ENCODE results near the gene SPOCK1. TPM values are rescaled to one million over a fixed set of nuclear protein-coding genes. Genes with fewer than 3 reads are reported as not detected.

The SPOCK1 gene
- total RNA-seq, 1 experiment from 2014 or later = 4.0 TPM

- intact Hi-C loops (cut with micrococcal nuclease; ENCODE audit: unreplicated experiment) = no loop called here
- BruUV-seq (replicated peaks) = no TSS peak
- no peak for TF ChIP-seq CTCF (conservative IDR thresholded peaks at IDR 0.05; ENCODE audit: low read depth, low read length)
- TF ChIP-seq EZH2 (IDR thresholded peaks at IDR 0.05; ENCODE audit: borderline replicate concordance, low read depth, low read length, poor library complexity, severe bottlenecking) = no peak
- Histone ChIP-seq H3K4me1 (ENCODE audit: insufficient read depth, low read length, poor library complexity, severe bottlenecking) (no peaks in the 10 kb centered on the region), H3K27me3 (replicated peaks; ENCODE audit: insufficient read depth, low read depth, low read length, poor library complexity) (no peaks in the 10 kb centered on the region), H3K9me3 (ENCODE audit: low read depth, low read length, poor library complexity, severe bottlenecking) (no peaks in the 10 kb centered on the region), H3K4me3 (ENCODE audit: low read depth, low read length, poor library complexity, severe bottlenecking) (no peak overlapping the region), H3K27ac (ENCODE audit: low read depth, low read length, poor library complexity, severe bottlenecking) (no peak overlapping the region), H3K36me3 (ENCODE audit: insufficient read depth, low read length, poor library complexity, severe bottlenecking) (no peaks in the 10 kb centered on the region)
- ChIA-PET POLR2A (ENCODE audit: low non-redundant PET) (no interaction called here), CTCF (no interaction called here)
- no peak for DNase-seq (ENCODE audit: low spot score)
These were observed 281.4 kb downstream of the SPOCK1 start for GRCh38 chr5:137217599-137218200.

GRCh38 chr5:137216976-137217598, 282.0 kb downstream of the SPOCK1 start:
- ChIA-PET CTCF (no interaction called here), POLR2A (ENCODE audit: low non-redundant PET) (no interaction called here)
- DNase-seq (ENCODE audit: low spot score) = no peak
- no TSS peak for BruUV-seq (replicated peaks)
- Histone ChIP-seq H3K27me3 (replicated peaks; ENCODE audit: insufficient read depth, low read depth, low read length, poor library complexity) (no peaks in the 10 kb centered on the region), H3K4me3 (ENCODE audit: low read depth, low read length, poor library complexity, severe bottlenecking) (no peak overlapping the region), H3K27ac (ENCODE audit: low read depth, low read length, poor library complexity, severe bottlenecking) (no peak overlapping the region), H3K36me3 (ENCODE audit: insufficient read depth, low read length, poor library complexity, severe bottlenecking) (no peaks in the 10 kb centered on the region), H3K9me3 (ENCODE audit: low read depth, low read length, poor library complexity, severe bottlenecking) (no peaks in the 10 kb centered on the region), H3K4me1 (ENCODE audit: insufficient read depth, low read length, poor library complexity, severe bottlenecking) (no peaks in the 10 kb centered on the region)
- intact Hi-C loops (cut with micrococcal nuclease; ENCODE audit: unreplicated experiment) = no loop called here
- TF ChIP-seq EZH2 (IDR thresholded peaks at IDR 0.05; ENCODE audit: borderline replicate concordance, low read depth, low read length, poor library complexity, severe bottlenecking) = no peak
- no peak for TF ChIP-seq CTCF (conservative IDR thresholded peaks at IDR 0.05; ENCODE audit: low read depth, low read length)

GRCh38 chr5:137215780-137216179, 283.3 kb downstream of the SPOCK1 start:
- ChIA-PET POLR2A (ENCODE audit: low non-redundant PET) (no interaction called here), CTCF (no interaction called here)
- Histone ChIP-seq H3K4me1 (ENCODE audit: insufficient read depth, low read length, poor library complexity, severe bottlenecking) (no peaks in the 10 kb centered on the region), H3K4me3 (ENCODE audit: low read depth, low read length, poor library complexity, severe bottlenecking) (no peak overlapping the region), H3K36me3 (ENCODE audit: insufficient read depth, low read length, poor library complexity, severe bottlenecking) (no peaks in the 10 kb centered on the region), H3K27ac (ENCODE audit: low read depth, low read length, poor library complexity, severe bottlenecking) (no peak overlapping the region), H3K27me3 (replicated peaks; ENCODE audit: insufficient read depth, low read depth, low read length, poor library complexity) (peaks cover 1% of the 10 kb centered on the region), H3K9me3 (ENCODE audit: low read depth, low read length, poor library complexity, severe bottlenecking) (no peaks in the 10 kb centered on the region)
- intact Hi-C loops (cut with micrococcal nuclease; ENCODE audit: unreplicated experiment) = no loop called here
- TF ChIP-seq CTCF (conservative IDR thresholded peaks at IDR 0.05; ENCODE audit: low read depth, low read length) (no peak), EZH2 (IDR thresholded peaks at IDR 0.05; ENCODE audit: borderline replicate concordance, low read depth, low read length, poor library complexity, severe bottlenecking) (no peak)
- DNase-seq (ENCODE audit: low spot score) = no peak
- BruUV-seq (replicated peaks) = no TSS peak

All from A673 (cell line).